ENCODE results near the gene RAI1.
A peak's percentile ranks its signal among the peaks of the same experiment; 100 is the strongest.

The RAI1 gene

GRCh38 chr17:17820463-17821158 is 139.4 kb downstream of the RAI1 start:
- DNase-seq: no peak

DNA sequence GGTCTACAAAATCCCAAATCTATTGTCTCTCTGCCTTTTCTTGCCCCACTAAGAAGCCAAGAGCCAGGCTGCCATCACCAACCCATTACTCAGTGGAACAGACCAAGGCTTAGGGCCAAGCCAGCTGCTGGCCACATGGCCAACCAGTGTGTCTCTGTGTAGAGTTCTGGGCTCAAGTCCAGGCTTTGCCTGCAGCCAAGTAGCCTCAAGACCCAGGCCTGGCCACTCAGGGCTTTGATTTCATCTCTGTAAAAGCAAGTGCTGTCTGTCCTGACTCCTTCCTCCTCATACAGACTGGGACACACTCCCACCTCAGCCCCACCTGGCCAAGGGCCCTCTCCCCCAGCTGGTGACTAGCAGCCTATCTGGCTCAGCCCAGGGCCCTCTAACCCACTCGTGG is 140.9 kb downstream of the RAI1 start:
- DNase-seq: no peak

GRCh38 chr17:17822616-17823015 is 141.4 kb downstream of the RAI1 start:
- no peak for DNase-seq

DNA sequence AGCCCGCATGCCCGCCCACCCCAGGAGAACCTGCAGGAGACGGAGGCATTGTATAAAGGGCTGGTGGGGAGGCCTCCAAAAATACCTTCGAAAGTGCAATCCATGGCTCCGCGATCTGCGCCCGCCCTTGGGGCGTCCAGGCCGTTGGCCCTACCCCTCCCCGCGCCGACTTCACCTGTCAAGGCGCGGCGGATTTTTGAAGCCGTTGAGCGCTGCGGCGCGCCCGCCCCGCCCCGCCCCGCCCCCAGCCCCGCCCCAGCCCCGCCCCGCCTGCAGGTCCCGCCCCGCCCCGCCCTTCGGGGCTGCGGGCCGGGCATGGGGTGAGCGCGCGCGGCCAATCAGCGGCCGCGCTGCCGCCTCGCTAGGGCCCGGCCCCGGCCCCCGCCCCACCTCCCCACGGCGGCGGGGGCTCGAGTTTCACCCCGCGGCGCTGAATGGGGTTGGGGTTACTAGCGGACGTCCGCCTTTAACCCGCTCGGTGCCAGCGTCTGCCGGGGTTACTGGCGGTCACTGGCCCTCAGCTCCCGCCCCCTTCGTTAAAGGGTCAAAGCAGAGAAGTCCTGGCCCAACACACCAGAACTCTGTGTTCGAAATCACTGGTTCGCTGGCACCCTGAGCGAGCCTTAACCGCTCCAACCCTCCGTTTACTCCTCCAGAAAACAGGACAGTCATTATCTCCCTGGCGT is 142.3 kb downstream of the RAI1 start:
- DNase-seq: peak; percentile 89

DNA sequence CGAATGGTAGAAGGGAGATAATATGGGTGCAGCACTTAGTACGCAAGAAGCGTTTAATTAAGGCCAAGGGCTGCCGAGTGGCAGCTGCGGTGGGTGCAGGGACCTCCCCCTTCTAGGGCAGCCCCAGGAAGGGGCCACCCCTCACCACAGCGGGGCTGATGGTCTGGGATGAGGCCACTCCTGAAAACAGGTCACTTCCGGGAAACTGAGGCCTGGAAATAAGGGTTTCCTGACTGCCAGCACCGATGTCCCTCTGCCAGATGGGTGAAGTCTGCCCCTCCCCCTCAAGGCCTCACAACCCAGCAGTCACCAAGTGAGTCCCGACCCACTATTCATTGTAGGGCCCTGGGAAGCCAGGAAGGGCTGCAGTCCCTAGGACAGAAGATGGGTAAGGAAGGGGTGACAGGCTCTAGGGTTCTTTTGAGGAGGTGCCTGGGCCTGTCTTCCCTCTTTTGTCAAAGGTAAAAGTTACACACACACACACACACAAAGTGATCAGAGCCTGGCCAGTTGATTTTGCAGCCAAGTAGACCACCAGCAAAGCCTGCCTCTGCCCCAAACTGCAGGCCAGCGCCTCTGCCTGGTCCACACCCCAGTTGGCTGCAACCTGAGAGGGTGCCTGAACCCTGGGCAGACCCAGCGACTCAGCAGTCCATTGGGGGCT is 143.0 kb downstream of the RAI1 start:
- no peak for DNase-seq

DNA sequence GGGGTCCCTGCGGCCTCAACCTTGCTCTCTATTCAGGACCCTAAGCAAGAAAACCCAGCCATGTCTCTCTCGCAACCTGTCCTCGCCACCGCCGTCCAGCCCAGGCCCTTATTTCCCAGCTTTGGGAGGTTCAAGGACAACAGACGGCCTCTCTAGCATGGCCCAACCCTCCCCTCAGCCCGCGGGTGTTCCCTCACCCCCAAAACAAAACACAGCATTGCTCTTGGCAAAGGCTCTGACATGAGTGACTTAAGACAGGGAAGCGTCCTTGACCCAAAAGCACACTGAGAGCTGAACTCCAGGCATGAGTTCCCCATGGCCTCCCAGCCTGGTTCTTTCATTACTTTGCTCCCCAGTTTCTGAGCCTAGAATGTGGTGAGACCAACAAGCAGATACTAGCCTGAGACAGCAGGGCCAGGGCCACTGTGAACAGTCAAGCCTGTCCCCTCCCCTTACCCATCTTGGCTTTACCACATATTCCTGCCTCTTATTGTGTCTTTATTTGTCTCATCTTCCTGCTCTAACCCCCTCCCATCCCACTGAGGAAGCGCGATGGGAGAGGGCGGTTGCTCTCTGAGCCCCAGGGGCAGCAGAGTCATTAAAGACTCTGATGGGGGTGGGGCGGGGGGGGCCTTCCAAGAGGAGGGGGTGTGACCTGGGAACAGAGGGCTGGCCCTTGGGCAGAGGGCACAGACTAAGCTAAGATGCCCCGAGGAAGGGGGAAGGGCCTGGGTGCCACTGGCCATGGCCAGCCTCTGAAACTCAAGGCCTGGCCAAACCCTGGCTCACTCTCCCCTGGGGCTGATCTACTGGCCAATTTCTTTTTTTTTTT is 143.7 kb downstream of the RAI1 start:
- DNase-seq: no peak

- DNase-seq: no peak
Measured at GRCh38 chr17:17826342-17826713, 145.1 kb downstream of the RAI1 start.

DNA sequence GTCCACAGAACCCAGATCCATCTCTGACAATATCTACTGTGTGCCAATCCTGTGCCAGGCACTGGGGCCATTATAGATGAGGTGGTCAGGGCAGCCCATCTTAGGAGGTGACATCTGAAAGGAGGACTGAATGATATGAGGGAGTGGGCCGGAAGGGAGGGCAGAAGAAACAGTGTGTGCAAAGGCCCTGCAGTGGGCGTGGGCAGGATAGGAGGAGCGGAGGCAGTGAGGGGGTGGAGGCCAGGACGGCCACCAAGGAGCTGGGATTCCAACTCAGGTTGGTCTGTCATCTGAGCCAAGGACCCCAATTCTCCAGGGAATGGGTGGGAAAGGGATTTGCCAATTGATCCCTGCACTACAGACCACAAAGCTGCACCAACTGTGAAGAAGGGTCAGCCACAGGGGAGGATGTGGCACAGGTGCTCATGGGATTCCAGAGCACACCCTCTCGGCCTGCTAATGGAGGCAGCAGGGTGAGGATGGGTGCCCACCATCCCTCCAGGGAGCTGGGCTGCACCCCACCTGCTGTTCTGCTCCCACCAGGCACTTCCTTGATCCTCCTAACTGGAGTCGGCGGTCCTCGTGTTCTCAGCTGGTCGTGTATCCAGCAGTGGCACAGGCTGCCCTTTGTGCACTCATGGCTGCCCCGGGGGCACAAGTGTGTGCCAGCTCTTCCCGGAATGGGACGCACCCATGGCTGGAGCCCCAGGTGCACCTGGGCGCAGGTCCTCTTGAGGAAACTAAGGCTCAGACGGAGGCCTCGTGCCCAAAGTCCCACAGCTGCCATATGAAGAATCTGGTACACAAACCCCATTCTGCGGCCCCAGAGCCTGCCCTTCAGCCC is 145.9 kb downstream of the RAI1 start:
- no peak for DNase-seq

- DNase-seq: no peak
Measured at GRCh38 chr17:17827826-17828621, 146.8 kb downstream of the RAI1 start.

DNA sequence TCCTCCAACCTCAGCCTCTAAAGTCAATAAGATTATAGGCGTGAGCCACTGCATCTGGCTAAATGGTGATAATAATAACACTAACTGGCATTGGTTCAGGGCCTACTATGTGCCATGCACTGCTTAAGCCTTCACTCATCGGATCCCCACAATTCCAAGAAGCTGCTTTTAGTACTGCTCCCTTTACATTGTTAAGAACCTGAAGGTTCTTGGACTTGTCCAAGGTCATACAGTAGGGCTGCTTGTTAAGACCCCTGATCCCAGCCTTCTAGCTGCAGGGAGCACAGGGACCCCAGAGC is 149.0 kb downstream of the RAI1 start:
- no peak for DNase-seq

DNA sequence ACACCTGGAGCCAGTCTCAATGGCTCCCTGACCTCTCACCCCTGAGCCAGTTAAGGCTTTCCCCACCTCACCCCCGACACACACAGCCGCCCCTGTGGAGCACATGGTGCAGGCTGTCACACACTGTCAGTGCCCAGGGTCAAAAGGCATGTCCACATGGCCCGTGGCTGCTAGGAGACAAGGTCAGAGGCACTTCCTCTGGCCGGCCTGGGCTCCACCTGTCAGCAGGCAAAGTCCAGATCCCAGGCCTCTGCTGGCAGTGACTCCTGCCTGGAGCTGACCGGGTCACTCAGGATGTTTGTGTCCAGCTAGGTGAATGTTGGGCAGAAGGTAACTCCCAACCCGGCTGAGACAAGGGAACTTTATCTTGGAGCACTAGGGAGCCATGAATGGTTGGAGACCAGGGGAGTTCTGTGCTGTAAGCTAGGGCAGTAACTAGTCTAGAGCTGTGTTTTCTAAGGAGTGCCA is 149.5 kb downstream of the RAI1 start:
- no peak for DNase-seq

DNA sequence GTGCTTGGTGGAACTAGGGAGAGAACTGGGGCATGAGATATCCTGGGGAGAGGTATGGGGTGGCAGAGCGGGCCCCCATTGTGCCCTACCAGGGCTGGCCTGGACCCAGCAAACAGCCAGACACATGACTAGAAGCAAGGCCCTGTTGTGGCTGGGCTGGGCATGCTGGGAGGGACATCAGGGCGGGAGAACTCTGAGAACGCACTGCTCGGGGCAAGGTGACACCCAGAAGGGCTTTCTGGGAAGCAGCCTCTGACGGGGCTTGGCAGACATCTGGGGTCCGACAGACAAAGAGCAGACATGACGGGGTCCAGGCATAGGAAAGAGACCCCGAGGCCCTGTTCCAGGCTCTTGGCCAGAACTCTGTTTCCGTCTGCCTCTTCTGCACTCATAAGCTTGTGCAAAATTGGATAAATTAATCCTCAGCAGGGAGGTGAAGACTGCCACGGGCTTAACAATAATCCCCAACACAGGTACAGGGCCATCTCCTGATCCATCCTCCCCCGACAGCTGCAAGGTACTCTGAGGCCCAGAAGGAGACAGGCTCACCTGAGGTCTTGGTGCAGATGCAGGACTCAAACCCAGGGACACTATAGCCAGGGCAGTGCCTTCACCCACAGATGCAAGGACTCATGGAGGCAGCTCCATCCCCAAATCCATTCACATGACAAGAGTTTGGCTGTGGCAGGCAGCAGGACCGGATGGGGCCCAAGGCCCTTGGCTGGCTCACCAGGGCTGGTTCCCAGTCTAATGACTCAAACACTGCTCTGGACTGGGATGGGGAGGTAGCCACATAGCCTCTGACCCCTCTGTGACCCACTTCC is 150.2 kb downstream of the RAI1 start:
- DNase-seq: no peak

DNA sequence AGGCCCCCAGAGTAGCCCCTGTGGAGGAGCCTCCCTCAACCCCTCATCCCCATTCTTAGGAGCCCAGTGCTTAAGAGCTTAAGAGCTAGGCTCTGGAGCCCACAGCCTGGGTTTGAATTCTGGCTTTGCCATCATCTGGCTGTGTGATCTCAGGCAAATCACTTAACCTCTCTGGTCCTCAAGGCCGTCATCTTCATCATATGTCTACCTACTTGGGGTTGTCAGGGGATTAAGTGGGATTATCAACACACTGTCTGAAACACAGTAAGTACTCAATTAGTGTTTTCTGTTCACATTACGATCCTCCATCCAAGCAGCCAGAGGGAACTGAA is 150.7 kb downstream of the RAI1 start:
- DNase-seq: no peak

GRCh38 chr17:17833658-17834357 is 152.6 kb downstream of the RAI1 start:
- no peak for DNase-seq

- DNase-seq: no peak
Measured at GRCh38 chr17:17834974-17835373, 153.7 kb downstream of the RAI1 start.

DNA sequence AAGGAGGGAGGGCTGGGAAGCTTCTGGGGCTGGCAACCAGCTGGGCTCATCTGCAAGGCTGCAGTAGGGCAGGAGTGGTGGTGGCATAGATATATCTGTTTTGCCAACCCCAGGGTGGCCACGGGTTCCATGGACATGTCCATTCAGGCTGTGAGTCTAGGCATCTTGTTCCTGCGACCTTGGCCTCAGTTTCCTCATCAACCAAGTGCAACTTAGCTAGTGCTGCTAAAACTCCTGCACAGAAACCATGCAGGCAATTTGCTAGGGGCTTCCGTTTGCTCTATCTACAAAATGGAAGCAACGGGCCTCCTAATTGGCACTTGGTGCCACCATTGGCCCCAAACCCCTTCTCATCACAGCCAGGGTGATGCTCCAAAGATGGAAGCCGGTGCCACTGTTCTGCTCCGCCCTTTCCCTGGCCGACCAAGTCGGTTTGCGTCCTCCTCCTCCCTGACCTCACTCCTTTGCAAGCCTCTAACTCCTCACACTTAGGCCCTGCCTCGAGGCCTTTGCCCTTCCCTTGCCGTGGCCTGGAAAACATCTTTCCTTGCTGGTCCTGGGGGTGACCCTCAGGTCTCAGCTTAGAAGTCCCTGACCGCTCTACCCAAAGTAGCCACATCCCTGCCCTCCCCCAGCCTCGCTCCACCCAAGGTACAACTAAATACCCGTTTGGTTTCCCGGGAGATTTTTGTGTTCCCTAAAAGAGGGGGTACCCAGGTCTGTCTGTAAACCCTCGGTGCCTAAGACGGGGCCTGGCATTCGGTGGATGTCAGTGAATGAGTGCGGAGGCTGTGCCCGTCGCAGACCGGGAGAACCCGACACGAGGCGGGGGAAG is 154.4 kb downstream of the RAI1 start:
- no peak for DNase-seq

DNA sequence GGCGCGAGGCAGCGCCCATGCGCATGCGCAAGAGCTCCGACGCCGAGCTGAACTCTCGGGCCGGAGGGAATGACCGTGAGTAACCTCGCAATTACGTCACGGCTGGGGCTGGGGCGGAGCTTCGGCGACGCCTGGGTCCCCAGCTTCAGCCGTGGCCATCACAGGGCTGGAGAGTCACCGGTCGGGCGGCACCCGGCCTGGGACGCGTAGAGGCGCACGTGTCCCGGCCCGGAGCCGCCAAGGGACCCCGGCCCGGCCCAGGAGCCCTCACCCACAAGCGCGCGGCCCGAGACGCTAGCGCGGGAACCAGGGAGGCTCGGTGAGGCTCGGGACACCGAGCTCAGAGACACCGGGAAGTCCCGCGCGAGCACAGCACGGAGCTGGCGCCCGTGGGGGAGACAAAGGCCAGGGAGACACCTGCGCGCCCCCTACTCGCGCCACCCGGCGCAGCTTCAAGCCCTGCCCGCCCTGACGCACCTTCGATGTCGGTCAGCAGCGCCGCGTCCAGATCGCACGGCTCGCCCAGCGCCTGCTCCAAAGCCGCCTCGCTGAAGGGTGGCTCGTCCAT is 155.1 kb downstream of the RAI1 start:
- peak; percentile 96 for DNase-seq

DNA sequence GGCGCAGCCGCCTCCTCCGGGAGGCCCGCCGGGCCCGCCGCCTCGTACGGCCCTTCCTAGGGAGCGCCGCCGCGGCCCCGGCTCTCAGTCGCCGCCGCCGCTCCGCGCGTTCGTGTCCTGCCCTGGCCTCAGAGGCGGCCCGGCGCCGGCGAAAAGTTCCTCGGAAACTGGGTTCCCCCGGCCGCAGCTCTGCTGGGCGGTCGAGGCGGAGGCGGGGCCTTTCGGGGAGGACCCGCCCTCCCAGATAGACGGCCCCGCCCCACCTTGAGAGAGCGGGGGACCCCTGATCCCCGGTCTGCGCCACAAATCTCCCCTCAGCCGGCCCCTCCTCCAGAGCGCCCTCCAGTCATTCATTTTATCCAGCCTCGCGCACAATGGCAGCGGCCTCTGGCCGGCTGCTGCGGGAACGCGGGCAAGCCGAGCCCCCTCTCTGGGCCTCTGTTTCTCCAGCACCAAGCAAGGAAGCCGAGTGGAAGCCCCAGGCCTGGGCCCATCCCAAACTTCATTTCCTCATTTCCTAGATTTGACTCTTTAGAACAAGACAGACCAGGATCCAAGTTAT is 155.6 kb downstream of the RAI1 start, which contains the start of gene SREBF1:
Gene SREBF1, minus strand, starts transcription at position 169 of the 562 bp plus-strand sequence. CDS start 169 bp downstream, outside the sequence.
- peak; percentile 78 for DNase-seq
